Measurements from ENCODE around the gene CFAP299.

GRCh38 chr4:80787306-80787705, 451.8 kb downstream of the CFAP299 start:
- TF ChIP-seq CTCF (IDR thresholded peaks at IDR 0.05) (no peak), POLR2A (IDR thresholded peaks at IDR 0.05) (no peak)

All from right lobe of liver (tissue), 4 donors.